Measurements from ENCODE around the gene TMEM52B.
"Not testable (repeated sequence)": the region's sequence is repeated elsewhere in the genome, so short reads cannot be mapped to it uniquely, and the experiment has no call there.

TMEM52B gene

GRCh38 chr12:10179776-10180181, 947 bp downstream of the TMEM52B start:
- no peak for TF ChIP-seq CTCF (IDR thresholded peaks at IDR 0.05; ENCODE audit: borderline replicate concordance, control extremely low read depth, extremely low read depth, insufficient read depth, missing control alignments)
- DNase-seq (ENCODE audit: low spot score): no peak
- in situ Hi-C loops (cut with MboI; ENCODE audit: low sequenced_read_pairs, unreplicated experiment): no loop called here

DNA sequence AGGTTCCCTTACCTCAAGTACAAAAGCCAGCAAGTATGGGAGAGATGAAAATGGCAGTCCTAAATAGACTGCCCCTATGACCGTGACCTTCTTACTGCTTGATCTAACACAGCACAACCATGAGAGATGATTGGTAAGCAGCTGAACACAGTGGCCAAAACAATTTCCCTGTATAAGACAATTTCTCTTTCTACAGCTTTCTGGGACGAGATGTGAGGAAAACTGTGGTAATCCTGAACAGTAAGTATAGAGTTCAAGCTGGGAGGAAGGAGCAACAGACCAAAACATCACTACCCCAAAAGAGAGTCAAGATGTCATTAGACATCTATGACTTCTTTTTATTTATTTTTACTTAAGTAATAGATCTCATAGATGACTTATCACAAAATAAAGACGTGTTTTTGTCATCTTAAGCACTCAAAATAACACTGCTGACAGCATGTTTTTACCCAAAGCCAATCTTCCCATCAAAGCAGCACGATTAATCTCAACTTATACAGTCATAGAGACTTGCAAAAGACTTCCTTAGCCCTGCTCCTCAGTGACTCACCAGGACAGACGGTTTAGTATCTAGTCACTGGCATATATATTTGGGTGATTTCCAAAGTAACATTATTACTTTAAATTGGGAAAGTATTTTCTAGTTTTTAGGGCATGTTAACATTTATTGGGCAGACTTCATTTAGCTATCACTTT, 3.7 kb downstream of the TMEM52B start:
- no peak for TF ChIP-seq CTCF (IDR thresholded peaks at IDR 0.05; ENCODE audit: borderline replicate concordance, control extremely low read depth, extremely low read depth, insufficient read depth, missing control alignments)
- in situ Hi-C loops (cut with MboI; ENCODE audit: low sequenced_read_pairs, unreplicated experiment): no loop called here
- no peak for DNase-seq (ENCODE audit: low spot score)

DNA sequence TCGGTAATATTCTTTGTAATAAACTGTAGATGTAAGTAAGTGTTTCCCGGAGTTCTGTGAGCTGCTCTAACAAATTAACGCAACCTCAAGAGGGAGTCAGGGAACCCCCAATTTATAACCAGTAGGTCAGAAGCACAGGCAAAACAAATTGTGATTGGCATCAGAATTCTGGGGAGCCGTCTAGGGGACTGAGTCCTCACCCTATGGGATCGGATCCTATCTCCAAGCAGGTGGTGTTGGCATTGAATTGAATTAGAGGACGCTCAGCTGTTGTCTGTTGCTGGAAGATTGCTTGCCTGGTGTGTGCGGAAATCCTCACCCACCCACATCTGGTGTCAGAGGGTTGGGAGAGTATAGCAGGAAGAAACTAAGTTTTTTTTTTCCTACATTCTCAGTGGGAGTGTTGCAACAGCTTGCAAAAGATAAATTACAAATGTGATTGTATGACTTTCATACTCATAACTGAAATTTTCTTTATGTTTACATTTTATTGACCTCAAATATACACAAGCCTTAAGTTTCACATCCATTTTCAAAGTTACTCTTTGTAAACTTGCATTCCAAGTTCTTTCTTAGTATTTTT, 5.5 kb downstream of the TMEM52B start:
- in situ Hi-C loops (cut with MboI; ENCODE audit: low sequenced_read_pairs, unreplicated experiment): no loop called here

GRCh38 chr12:10186299-10186698, 7.5 kb downstream of the TMEM52B start:
- in situ Hi-C loops (cut with MboI; ENCODE audit: low sequenced_read_pairs, unreplicated experiment): no loop called here
- TF ChIP-seq CTCF (IDR thresholded peaks at IDR 0.05; ENCODE audit: borderline replicate concordance, control extremely low read depth, extremely low read depth, insufficient read depth, missing control alignments): no peak
- peak; percentile 54 for DNase-seq (ENCODE audit: low spot score)

More for the DNA sequence above, 5.5 kb downstream of the TMEM52B start:
- no peak for DNase-seq (ENCODE audit: low spot score)
- no peak for TF ChIP-seq CTCF (IDR thresholded peaks at IDR 0.05; ENCODE audit: borderline replicate concordance, control extremely low read depth, extremely low read depth, insufficient read depth, missing control alignments)

- in situ Hi-C loops (cut with MboI; ENCODE audit: low sequenced_read_pairs, unreplicated experiment); DNase-seq (ENCODE audit: low spot score): not testable (repeated sequence)
Measured at GRCh38 chr12:10186958-10187357, 8.1 kb downstream of the TMEM52B start.

DNA sequence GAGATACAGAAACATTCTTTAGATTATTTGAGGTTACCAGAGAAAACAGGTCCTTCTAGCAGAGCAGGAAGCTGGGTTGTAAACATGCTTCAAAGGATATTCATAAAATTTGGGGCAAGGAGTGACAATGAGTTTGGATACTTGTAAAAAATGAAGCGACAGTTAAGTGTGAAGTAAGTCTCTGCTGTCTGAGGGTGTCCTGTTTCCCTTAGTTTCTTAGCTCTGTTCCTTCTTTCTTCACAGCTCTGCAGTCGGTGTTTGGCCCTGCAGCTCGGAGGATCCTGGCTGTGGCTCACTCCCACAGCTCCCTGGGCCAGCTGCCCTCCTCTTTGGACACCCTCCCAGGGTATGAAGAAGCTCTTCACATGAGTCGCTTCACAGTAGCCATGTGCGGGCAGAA, 10.8 kb downstream of the TMEM52B start:
- no peak for DNase-seq (ENCODE audit: low spot score)
- in situ Hi-C loops (cut with MboI; ENCODE audit: low sequenced_read_pairs, unreplicated experiment): no loop called here
- no peak for TF ChIP-seq CTCF (IDR thresholded peaks at IDR 0.05; ENCODE audit: borderline replicate concordance, control extremely low read depth, extremely low read depth, insufficient read depth, missing control alignments)

DNA sequence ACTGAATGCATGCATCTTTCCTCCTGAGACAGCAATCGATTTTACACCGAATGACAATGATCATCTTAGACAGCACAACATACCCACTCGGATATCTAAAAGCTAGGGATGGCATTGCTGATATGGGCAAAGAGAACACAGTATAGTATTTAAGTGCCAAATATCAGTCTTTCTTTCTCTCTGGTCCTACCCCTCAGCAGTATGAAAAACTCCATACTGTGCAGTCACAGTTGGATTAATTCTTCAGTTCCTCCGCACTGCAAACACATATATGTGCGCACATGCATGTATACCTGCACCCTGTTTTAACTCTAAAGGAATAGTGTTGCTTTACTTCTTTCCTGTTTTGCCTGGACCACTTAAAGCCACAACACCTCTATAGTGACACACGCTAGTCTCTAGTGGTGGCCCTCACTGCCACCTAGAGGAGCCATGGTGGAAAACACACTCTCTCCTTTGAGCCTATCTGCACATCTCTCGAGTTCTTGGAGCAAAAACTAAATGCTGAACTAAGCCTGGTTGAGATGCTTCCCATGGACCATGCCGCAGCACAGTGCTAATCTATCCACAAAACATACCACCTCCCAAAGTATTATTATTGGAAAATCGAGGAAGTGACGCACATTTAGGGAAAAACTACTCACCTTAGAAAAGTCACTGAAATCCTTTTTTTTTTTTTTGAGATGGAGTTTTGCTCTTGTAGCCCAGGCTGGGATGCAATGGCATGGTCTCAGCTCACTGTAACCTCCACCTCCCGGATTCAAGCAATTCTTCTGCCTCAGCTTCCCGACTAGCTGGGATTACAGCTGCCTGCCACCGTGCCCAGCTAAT, 11.9 kb downstream of the TMEM52B start:
- in situ Hi-C loops (cut with MboI; ENCODE audit: low sequenced_read_pairs, unreplicated experiment): no loop called here
- peak; percentile 82 for DNase-seq (ENCODE audit: low spot score)
- TF ChIP-seq CTCF (IDR thresholded peaks at IDR 0.05; ENCODE audit: borderline replicate concordance, control extremely low read depth, extremely low read depth, insufficient read depth, missing control alignments): peak; percentile 67

All from GM13976 (cell line).